DND-41 (cell line): Measurements from ENCODE around the gene FRK.

Experiments
- ATAC-seq: fragments of 200-7000 bp; cut with Tn5 transposase; 3 replicates; pipeline ENCODE4 v1.9.1; 2021; ENCODE audit warnings: low read depth; ENCODE audit not compliant: insufficient read depth
- DNase-seq: peaks from one replicate; pipeline ENCODE4 v3.0.0-alpha.2; 2020
- H2AFZ ChIP-seq: 2 replicates; pipeline ENCODE4 v1.6.0; 2012; ENCODE audit warnings: low read depth, low read length
- H3K27ac ChIP-seq: 2 replicates; pipeline ENCODE4 v1.5.1; 2012; ENCODE audit warnings: low read length, inconsistent platforms
- H3K27me3 ChIP-seq: fragments of 200-600 bp; sonication (generic); 2 replicates; pipeline ENCODE4 v1.6.0; 2012; ENCODE audit warnings: low read length, mild to moderate bottlenecking, inconsistent platforms; ENCODE audit not compliant: insufficient read depth, poor library complexity
- H3K36me3 ChIP-seq: 2 replicates; pipeline ENCODE4 v1.5.1; 2012; ENCODE audit warnings: low read length, inconsistent platforms; ENCODE audit not compliant: insufficient read depth
- H3K4me1 ChIP-seq: 2 replicates; pipeline ENCODE4 v1.5.1; 2012; ENCODE audit warnings: mild to moderate bottlenecking, low read length; ENCODE audit not compliant: insufficient read depth
- H3K4me2 ChIP-seq: 2 replicates; pipeline ENCODE4 v1.6.0; 2012; ENCODE audit warnings: mild to moderate bottlenecking, moderate library complexity, low read length, inconsistent platforms; ENCODE audit not compliant: insufficient read depth
- H3K4me3 ChIP-seq, 2 experiments: fragments of 200-600 bp in 1 of 2; shearing (Covaris generic) in 1 of 2; 2 replicates each; pipeline ENCODE4 v1.5.1; 2012 to 2016; ENCODE audit warnings: inconsistent platforms in 2 of 2, low read length in 2 of 2, mild to moderate bottlenecking in 2 of 2, low read depth in 1 of 2, moderate library complexity in 1 of 2
- H3K79me2 ChIP-seq: 2 replicates; pipeline ENCODE4 v1.6.0; 2012; ENCODE audit warnings: low read length, inconsistent platforms; ENCODE audit not compliant: insufficient read depth
- H3K9ac ChIP-seq: 2 replicates; pipeline ENCODE4 v1.6.0; 2012; ENCODE audit warnings: low read depth, mild to moderate bottlenecking, inconsistent platforms, low read length, moderate library complexity
- H3K9me3 ChIP-seq: 2 replicates; pipeline ENCODE4 v1.5.1; 2012; ENCODE audit warnings: low read length, moderate library complexity, mild to moderate bottlenecking, inconsistent platforms; ENCODE audit not compliant: insufficient read depth, severe bottlenecking
- H4K20me1 ChIP-seq: 2 replicates; pipeline ENCODE4 v1.6.0; 2012; ENCODE audit warnings: low read length; ENCODE audit not compliant: insufficient read depth
- CTCF ChIP-seq: IDR thresholded peaks from 2 replicates; pipeline ENCODE4 v1.5.1; 2012; ENCODE audit warnings: borderline replicate concordance, low read length, moderate library complexity, mild to moderate bottlenecking; ENCODE audit not compliant: poor library complexity, severe bottlenecking; ENCODE audit errors: extremely low read depth
- EZH2 ChIP-seq: IDR thresholded peaks from 3 replicates; pipeline ENCODE4 v1.6.1; 2012; ENCODE audit warnings: borderline replicate concordance, low read depth, mild to moderate bottlenecking, moderate library complexity, low read length, inconsistent platforms; ENCODE audit not compliant: severe bottlenecking

The FRK gene

GRCh38 chr6:116060572-116061283 lies at the start of gene FRK:
Gene FRK (minus strand): TSS chr6:116060891. CDS start chr6:116060311, 580 bp downstream.
- DNase-seq, result no peak
- TF ChIP-seq EZH2, result no peak
- no peak for TF ChIP-seq CTCF
- Histone ChIP-seq H3K9me3 (no peaks in the 10 kb centered on the region), H4K20me1 (no peaks in the 10 kb centered on the region), H3K4me1 (no peaks in the 10 kb centered on the region), H3K4me3 (no peak within 1 kb of the TSS), H3K27ac (no peak within 1 kb of the TSS), H3K4me2 (no peak within 1 kb of the TSS), H3K9ac (no peak within 1 kb of the TSS), H3K79me2 (no peaks in the 10 kb centered on the region), H2AFZ (no peak within 1 kb of the TSS), H3K36me3 (no peaks in the 10 kb centered on the region), H3K27me3 (peaks cover 3% of the 10 kb centered on the region)
- ATAC-seq, result no peak

GRCh38 chr6:116108836-116109235 lies 48.1 kb upstream of the FRK start:
- Histone ChIP-seq H3K9ac (no peak overlapping the region), H4K20me1 (no peaks in the 10 kb centered on the region), H3K4me2 (no peak overlapping the region), H3K36me3 (no peaks in the 10 kb centered on the region; the same call in 1 of the 2 replicates), H3K4me3 (no peak overlapping the region), H2AFZ (no peak overlapping the region), H3K27ac (no peak overlapping the region), H3K27me3 (no peaks in the 10 kb centered on the region), H3K9me3 (no peaks in the 10 kb centered on the region), H3K4me1 (no peaks in the 10 kb centered on the region), H3K79me2 (no peaks in the 10 kb centered on the region)
- ATAC-seq (0 out of 3 replicates have a peak, but pooled peaks have one; percentile 29), DNase-seq (no peak)
- no peak for TF ChIP-seq EZH2
- no peak for TF ChIP-seq CTCF

- Histone ChIP-seq H3K4me1 (peaks cover 8% of the 10 kb centered on the region), H3K27me3 (no peaks in the 10 kb centered on the region), H2AFZ (no peak overlapping the region), H3K4me2 (no peak overlapping the region), H3K36me3 (no peaks in the 10 kb centered on the region; the same call in 1 of the 2 replicates), H3K9me3 (no peaks in the 10 kb centered on the region), H4K20me1 (no peaks in the 10 kb centered on the region), H3K79me2 (no peaks in the 10 kb centered on the region), H3K4me3 (no peak overlapping the region), H3K9ac (no peak overlapping the region), H3K27ac (no peak overlapping the region)
- DNase-seq (no peak), ATAC-seq (no peak)
- TF ChIP-seq CTCF, result no peak
Observed at GRCh38 chr6:116106146-116106545, 45.5 kb upstream of the FRK start.
